PC-9 (cell line): ENCODE data around the gene SCARB1.

Experiments used
- CTCF ChIP-seq: fragments of 200-600 bp; sonication (generic); conservative IDR thresholded peaks from 2 replicates; pipeline ENCODE4 v1.6.1; 2017; ENCODE audit warnings: mixed run types, antibody characterized with exemption, mild to moderate bottlenecking, moderate library complexity
- EZH2 ChIP-seq: fragments of 200-600 bp; sonication (generic); IDR thresholded peaks from 2 replicates; pipeline ENCODE4 v1.8.0; 2017; ENCODE audit warnings: antibody characterized with exemption, low read depth

GRCh38 chr12:124760560-124760959, 103.1 kb downstream of the SCARB1 start:
- TF ChIP-seq CTCF (no peak), EZH2 (no peak)
